Sigmoid colon (tissue), 4 donors: ENCODE results near the gene KYNU.

Experiments
- CTCF ChIP-seq, 4 experiments: fragments of 450-650 bp in 3 of 4; fragments of 200-600 bp in 1 of 4; IDR thresholded peaks; one replicate each; pipeline ENCODE4 v1.5.1; 2016 to 2019; ENCODE audit warnings: antibody characterized with exemption in 4 of 4, mild to moderate bottlenecking in 3 of 4, moderate library complexity in 2 of 4
- POLR2A ChIP-seq, 2 donors: fragments of 450-650 bp; IDR thresholded peaks; one replicate each; pipeline ENCODE4 v1.6.1; 2016; ENCODE audit warnings: antibody characterized with exemption in 2 of 2, mild to moderate bottlenecking in 2 of 2, moderate library complexity in 2 of 2
- POLR2AphosphoS5 ChIP-seq, 4 donors: sonication (generic); formaldehyde crosslinking; IDR thresholded peaks; one replicate each; pipeline ENCODE4 v1.6.1; 2017; ENCODE audit warnings: antibody characterized with exemption in 4 of 4

DNA sequence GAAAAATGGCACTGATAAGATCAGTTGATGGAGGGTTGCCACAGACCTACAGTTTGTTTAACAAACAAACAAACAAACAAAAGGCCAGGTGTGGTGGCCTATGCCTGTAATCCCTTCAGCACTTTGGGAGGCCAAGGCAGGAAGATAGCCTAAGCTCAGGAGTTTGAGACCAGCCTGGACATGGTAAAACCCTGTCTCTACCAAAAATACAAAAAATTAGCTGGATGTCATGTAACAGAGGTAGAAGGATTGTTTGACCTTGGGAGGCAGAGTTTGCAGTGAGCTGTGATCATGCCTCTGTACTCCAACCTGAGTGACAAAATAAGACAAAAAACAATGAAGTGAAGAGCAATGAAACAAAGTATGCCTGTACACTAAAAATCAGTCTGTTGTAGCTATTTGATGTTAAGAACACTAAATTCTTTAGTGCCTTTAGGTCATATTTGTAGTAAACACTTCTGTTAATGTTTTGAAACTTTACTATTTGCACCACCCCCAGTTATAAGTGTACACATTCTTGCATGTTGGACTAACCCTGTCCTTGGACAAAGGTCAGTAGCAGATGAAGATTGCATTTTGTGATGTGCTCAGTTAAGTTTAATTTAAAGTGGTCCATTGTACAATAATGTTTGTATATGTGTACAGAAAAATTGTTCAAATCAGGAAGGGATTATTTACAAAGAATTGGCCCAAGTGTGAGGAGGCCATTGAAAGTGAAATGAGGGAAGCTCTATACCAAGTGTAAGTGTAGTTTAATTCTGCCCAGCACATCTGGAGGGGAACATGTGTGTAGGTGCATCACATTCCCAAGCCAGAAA, 73.9 kb downstream of the KYNU start:
- TF ChIP-seq POLR2A (IDR thresholded peaks at IDR 0.05), result no peak
- no peak for TF ChIP-seq CTCF (IDR thresholded peaks at IDR 0.05)
- TF ChIP-seq POLR2AphosphoS5 (IDR thresholded peaks at IDR 0.05), result no peak
